HG03280 (cell line): Measurements from ENCODE around the gene ESM1.
"Not testable (repeated sequence)": the region's sequence is repeated elsewhere in the genome, so short reads cannot be mapped to it uniquely, and the experiment has no call there.

ENCODE experiments used
- ATAC-seq: cut with Tn5 transposase; IDR thresholded peaks from one replicate; pipeline ENCODE4 v1.9.1; 2021; ENCODE audit warnings: mild to moderate bottlenecking, moderate library complexity; ENCODE audit not compliant: unreplicated experiment

ESM1 gene, protein sequence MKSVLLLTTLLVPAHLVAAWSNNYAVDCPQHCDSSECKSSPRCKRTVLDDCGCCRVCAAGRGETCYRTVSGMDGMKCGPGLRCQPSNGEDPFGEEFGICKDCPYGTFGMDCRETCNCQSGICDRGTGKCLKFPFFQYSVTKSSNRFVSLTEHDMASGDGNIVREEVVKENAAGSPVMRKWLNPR

DNA sequence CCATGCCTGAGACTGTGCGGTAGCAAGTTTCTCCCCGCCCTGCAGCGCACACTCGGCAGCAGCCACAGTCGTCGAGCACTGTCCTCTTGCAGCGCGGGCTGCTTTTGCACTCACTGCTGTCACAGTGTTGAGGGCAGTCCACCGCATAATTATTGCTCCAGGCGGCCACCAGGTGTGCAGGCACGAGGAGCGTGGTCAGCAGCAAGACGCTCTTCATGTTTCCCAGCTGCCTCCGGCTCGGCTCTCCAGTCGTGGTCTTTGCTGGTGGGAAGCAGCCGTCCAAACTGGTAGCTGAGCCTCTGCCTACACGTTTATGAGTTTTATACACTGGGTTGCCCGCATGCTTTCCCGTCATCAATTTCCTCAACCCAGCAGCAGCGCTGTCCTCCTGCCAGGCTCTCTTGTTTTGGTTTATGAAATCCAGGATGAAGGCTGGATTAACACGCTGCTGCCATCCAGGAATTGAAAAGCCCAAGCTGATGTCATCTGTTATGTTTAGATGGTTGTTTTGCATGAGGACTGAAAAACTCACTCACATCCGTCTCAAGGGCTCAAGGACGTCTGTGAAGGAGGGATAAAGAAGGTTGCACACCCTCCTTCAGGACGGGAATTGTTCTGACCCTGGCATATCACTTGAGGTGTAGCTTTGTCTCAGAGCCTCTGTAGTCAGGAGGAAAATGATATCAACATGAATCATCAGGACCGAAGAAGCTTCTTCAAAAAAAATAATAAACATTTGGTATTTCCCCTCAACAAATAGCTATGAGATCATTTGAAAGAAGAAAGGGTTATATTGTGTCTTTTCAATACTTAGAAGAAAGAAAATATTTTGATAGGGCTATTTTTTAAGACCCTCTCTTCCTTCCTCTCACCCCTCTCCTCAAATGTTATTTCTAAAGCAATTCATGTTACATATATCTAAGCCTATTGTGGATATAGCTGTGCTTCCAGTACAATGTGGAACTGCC lies at the start of gene ESM1:
ESM1 (minus strand) TSS at position 293 of the 968 bp plus-strand sequence; CDS start at position 217, 76 bp downstream.
- ATAC-seq, result no peak

DNA sequence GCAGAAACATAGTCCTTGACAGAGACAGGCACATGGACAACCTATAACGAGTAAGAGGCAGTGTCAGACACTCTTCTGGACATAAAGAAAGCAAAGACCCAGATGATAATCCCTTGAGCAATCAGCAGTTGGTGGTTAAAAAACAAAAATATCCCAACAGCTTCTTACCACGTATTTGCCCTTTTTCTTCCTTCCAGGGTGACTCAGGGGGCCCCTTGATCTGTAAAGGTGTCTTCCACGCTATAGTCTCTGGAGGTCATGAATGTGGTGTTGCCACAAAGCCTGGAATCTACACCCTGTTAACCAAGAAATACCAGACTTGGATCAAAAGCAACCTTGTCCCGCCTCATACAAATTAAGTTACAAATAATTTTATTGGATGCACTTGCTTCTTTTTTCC lies 48.2 kb upstream of the ESM1 start:
- ATAC-seq, result no peak

DNA sequence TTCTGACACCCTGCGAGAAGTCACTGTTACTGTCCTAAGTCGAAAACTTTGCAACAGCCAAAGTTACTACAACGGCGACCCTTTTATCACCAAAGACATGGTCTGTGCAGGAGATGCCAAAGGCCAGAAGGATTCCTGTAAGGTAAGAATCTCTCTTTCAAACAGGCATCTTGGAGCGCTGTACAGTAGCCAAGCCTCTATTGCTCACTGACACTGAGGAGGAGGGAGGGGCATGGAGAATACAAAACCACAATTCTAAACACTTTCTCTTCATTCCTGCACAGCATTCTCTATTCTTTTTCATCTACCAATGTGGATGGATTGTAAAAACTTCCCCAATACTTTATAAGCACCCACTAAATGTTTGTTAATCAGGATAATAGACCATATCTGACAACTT lies 46.1 kb upstream of the ESM1 start:
- no peak for ATAC-seq

- ATAC-seq, result no peak
Measured at GRCh38 chr5:55030676-55031369, 45.4 kb upstream of the ESM1 start.

DNA sequence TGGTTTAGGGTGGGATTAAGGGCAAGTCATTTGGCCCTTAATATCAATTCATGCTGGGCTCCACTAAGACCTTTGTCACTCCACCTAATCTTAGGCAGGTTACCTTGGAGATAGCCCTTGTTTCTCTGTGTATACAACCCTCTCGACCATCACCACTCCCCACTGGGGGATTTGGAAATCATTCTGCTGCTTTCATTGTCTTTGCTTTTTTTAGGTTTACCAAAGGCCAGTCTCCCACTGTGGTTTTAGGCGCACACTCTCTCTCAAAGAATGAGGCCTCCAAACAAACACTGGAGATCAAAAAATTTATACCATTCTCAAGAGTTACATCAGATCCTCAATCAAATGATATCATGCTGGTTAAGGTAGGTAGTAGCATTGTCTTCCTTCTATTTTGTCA lies 44.8 kb upstream of the ESM1 start:
- ATAC-seq, result no peak

GRCh38 chr5:55027595-55027994 lies 42.2 kb upstream of the ESM1 start:
- no peak for ATAC-seq

- ATAC-seq, result no peak
Measured at GRCh38 chr5:55022450-55022849, 37.1 kb upstream of the ESM1 start.

- no peak for ATAC-seq
Measured at GRCh38 chr5:55021821-55022220, 36.4 kb upstream of the ESM1 start.

GRCh38 chr5:55021410-55021809 lies 36.0 kb upstream of the ESM1 start:
- no peak for ATAC-seq

- ATAC-seq, result not testable (repeated sequence)
Measured at GRCh38 chr5:55010149-55010548, 24.8 kb upstream of the ESM1 start.

GRCh38 chr5:55004729-55005128 lies 19.3 kb upstream of the ESM1 start:
- ATAC-seq, result no peak

DNA sequence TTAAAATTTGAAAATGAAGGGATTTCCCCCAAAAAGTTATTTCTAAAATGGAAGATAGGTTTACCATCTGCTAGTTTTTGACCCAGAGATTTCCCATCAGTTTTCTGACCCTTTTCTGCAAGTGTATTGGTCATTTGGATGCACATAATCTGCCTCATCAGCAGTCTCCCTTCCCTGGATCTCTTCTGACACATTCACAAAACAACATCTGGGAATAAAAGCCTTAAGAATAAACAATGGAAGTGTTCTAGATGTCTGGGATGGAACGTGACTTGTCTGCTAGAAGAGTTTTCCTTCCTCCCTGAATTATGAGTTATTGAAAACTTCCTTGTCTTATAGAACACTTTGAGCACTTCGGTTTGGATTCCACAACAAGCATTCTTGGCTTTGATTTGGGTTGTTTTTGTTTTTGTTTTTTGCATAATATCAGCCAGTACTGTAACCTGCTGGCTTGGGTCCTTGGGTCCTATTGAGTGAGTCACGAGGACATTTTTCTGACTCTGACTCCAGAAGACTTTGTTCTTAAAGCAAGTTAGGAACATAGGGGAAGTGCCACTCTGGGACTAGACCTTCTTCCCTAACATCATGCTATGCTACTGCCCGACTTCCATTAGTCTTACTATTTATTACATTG lies 18.2 kb upstream of the ESM1 start:
- ATAC-seq, result no peak

DNA sequence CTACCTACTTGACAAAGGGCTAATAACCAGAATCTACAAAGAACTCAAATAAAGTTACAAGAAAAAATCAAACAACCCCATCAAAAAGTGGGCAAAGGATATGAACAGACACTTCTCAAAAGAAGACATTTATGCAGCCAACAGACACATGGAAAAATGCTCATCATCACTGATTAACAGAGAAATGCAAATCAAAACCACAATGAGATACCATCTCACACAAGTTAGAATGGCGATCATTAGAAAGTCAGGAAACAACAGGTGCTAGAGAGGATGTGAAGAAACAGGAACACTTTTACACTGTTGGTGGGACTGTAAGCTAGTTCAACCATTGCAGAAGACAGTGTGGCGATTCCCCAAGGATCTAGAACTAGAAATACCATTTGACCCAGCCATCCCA lies 16.8 kb upstream of the ESM1 start:
- ATAC-seq, result not testable (repeated sequence)

GRCh38 chr5:54997081-54997480 lies 11.7 kb upstream of the ESM1 start:
- ATAC-seq, result no peak

- ATAC-seq, result no peak
Measured at GRCh38 chr5:54996466-54996865, 11.1 kb upstream of the ESM1 start.

- no peak for ATAC-seq
Measured at GRCh38 chr5:54995168-54995567, 9.8 kb upstream of the ESM1 start.

DNA sequence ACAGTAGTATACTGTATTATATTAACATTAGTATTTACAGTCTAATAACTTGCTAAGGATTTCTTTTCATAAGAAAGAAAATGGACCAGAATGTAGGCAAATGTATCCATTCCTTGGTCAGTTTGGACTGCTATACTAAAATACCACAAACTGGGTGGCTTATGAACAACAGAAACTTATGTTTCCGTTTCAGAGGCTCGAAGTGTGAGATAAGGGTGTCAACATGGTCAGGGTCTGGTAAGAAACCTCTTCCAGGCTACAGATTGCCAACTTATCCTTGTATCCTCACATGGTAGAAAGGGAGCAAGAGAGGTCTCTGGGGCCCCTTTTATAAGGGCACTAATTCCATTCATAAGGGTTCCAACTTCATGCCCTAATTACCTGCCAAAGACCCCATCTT lies 9.2 kb upstream of the ESM1 start:
- no peak for ATAC-seq

GRCh38 chr5:54993318-54993717 lies 7.9 kb upstream of the ESM1 start:
- no peak for ATAC-seq

DNA sequence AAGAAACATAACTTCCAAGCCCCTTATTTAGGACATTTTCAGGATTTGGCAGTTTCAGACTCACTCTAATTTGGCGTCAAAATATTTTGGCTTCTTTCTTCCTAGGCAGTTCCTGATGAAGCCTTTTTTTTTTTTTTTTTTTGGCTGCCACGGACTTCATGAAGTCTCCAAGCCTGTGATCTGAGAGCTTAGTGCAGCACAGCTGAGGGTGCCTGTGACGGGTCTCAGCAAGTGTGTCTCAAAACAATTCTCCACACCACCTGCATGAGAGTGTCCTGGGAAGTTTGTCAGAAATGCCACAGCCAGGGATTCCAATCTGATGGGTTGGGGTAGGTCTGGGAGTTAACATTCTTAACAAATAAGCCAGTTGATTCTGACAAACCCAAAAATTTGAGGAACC lies 6.0 kb upstream of the ESM1 start:
- ATAC-seq, result no peak

- ATAC-seq, result no peak
Measured at GRCh38 chr5:54990841-54991258, 5.5 kb upstream of the ESM1 start.

DNA sequence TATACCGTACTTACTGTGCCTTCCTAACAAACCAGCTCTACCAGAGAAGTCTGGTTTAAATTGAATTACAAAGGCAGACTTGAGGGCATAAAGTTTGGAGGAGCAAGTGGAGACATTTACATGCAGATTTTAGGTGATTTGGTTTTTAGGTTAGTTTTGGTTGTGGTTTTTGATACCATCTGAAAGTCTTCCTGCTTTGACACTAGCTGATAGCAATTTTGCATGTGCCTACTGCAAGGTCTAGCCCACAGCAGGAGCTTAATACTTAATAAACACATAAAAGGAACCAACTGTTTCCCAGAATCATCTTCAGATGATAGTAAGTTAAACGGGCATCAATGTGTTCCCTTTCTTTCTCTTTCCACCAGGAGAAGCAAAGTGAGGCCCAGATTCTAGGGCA lies 3.4 kb upstream of the ESM1 start:
- no peak for ATAC-seq
